HepG2 (cell line): ENCODE measurements around the gene MYO1B. TPM values are rescaled to one million over a fixed set of nuclear protein-coding genes. Genes with fewer than 3 reads are reported as not detected.
A peak's percentile ranks its signal among the peaks of the same experiment; 100 is the strongest.

Experiments used
- ATAC-seq: fragments of 200-7000 bp; cut with Tn5 transposase; 3 replicates; pipeline ENCODE4 v1.9.1; 2020; ENCODE audit warnings: mild to moderate bottlenecking, moderate library complexity
- BruUV-seq: library from RNA; stranded (reverse); fragments of 400-500 nt; replicated peaks from 2 replicates; lab custom pipeline; 2021; lab: Mats Ljungman, UMichigan
- CTCF ChIA-PET: fragments of 300-600 bp; formaldehyde crosslinking; extraction: SDS; loops from one replicate; lab custom pipeline; 2021; ENCODE audit warnings: low total read pairs, inconsistent platforms, low intra/inter-chr PET ratio; lab: Yijun Ruan, JAX
- POLR2A ChIA-PET: fragments of 350-600 bp; sonication (Branson Sonifier 250); formaldehyde crosslinking; loops from one replicate; lab custom pipeline; 2020; ENCODE audit warnings: antibody characterized with exemption, inconsistent platforms; lab: Yijun Ruan, JAX
- DNase-seq: peaks from one replicate; pipeline ENCODE4 v3.0.0-alpha.2; 2015; ENCODE audit warnings: low spot score
- FAIRE-seq: peaks from 3 replicates; lab custom pipeline; 2011; peaks lifted over from hg19 to GRCh38; lab: Jason Lieb, UNC
- H2AFZ ChIP-seq: one replicate; pipeline ENCODE4 v1.6.1; 2011; ENCODE audit warnings: low read length, inconsistent platforms
- H3K27ac ChIP-seq: fragments of 300-600 bp; 3 replicates; pipeline ENCODE4 v1.8.0; 2011; ENCODE audit warnings: mixed run types, mild to moderate bottlenecking, mixed read lengths, low read length, inconsistent platforms; ENCODE audit not compliant: insufficient read depth; ENCODE audit errors: extremely low read length
- H3K27me3 ChIP-seq, 2 experiments: fragments of 200-600 bp in 1 of 2; 2 replicates in 1 of 2; 3 replicates in 1 of 2; pipeline versions ENCODE4 v1.6.0 to v1.8.0; 2011; ENCODE audit warnings: low read length in 2 of 2, mild to moderate bottlenecking in 2 of 2, moderate library complexity in 2 of 2, inconsistent platforms in 1 of 2; ENCODE audit not compliant: insufficient read depth in 2 of 2, control insufficient read depth in 1 of 2
- H3K36me3 ChIP-seq, 2 experiments: fragments of 200-600 bp in 1 of 2; replicated peaks in 1 of 2; 2 replicates in 1 of 2; 3 replicates in 1 of 2; pipeline versions ENCODE4 v1.5.1 to v1.8.0; 2011; ENCODE audit warnings: low read length in 2 of 2, inconsistent platforms in 1 of 2; ENCODE audit not compliant: insufficient read depth in 2 of 2, control insufficient read depth in 1 of 2
- H3K4me1 ChIP-seq: 2 replicates; pipeline ENCODE4 v1.5.1; 2012; ENCODE audit warnings: low read length, inconsistent platforms; ENCODE audit not compliant: insufficient read depth
- H3K4me2 ChIP-seq: 2 replicates; pipeline ENCODE4 v1.6.0; 2011; ENCODE audit warnings: low read depth, low read length, inconsistent platforms
- H3K4me3 ChIP-seq, 3 experiments: fragments of 200-600 bp in 1 of 3; sonication (generic), shearing (Covaris generic) in 1 of 3; replicated peaks in 1 of 3; 2 replicates each; pipeline ENCODE4 v1.5.1; 2011 to 2016; ENCODE audit warnings: low read length in 3 of 3, inconsistent platforms in 2 of 3, low read depth in 2 of 3, mild to moderate bottlenecking in 2 of 3, control low read depth in 1 of 3, mixed read lengths in 1 of 3; ENCODE audit not compliant: insufficient read depth in 1 of 3
- H3K79me2 ChIP-seq: one replicate; pipeline ENCODE4 v1.6.1; 2011; ENCODE audit warnings: low read length, inconsistent platforms; ENCODE audit not compliant: insufficient read depth
- H3K9ac ChIP-seq: 2 replicates; pipeline ENCODE4 v1.6.0; 2011; ENCODE audit warnings: mild to moderate bottlenecking, low read depth, low read length, inconsistent platforms; ENCODE audit not compliant: insufficient read depth
- H3K9me3 ChIP-seq: 2 replicates; pipeline ENCODE4 v1.5.1; 2012; ENCODE audit warnings: mild to moderate bottlenecking, low read length
- H4K20me1 ChIP-seq: 2 replicates; pipeline ENCODE4 v1.6.0; 2011; ENCODE audit warnings: inconsistent platforms, mild to moderate bottlenecking, low read length, moderate library complexity; ENCODE audit not compliant: insufficient read depth
- FOXJ3 ChIP-seq: sonication (generic); formaldehyde crosslinking; IDR thresholded peaks from 2 replicates; pipeline ENCODE4 v1.4.0; 2020; ENCODE audit warnings: missing genetic modification reagents, mild to moderate bottlenecking, borderline replicate concordance
- FOXO1 ChIP-seq: sonication (generic); formaldehyde crosslinking; IDR thresholded peaks from 2 replicates; pipeline ENCODE4 v1.4.0; 2020; ENCODE audit warnings: missing genetic modification reagents
- GABPB1 ChIP-seq: IDR thresholded peaks from 2 replicates; pipeline ENCODE4 v1.6.1; 2016; ENCODE audit warnings: mild to moderate bottlenecking, missing genetic modification reagents, moderate library complexity, missing compliant biosample characterization
- NR0B2 ChIP-seq: sonication (generic); formaldehyde crosslinking; IDR thresholded peaks from 2 replicates; pipeline ENCODE4 v1.4.0; 2020; ENCODE audit warnings: mild to moderate bottlenecking, missing genetic modification reagents
- POGZ ChIP-seq: sonication (generic); formaldehyde crosslinking; IDR thresholded peaks from 2 replicates; pipeline ENCODE4 v1.4.0; 2020; ENCODE audit warnings: mild to moderate bottlenecking, missing genetic modification reagents
- TRIM24 ChIP-seq: sonication (generic); formaldehyde crosslinking; IDR thresholded peaks from 2 replicates; pipeline ENCODE4 v1.8.0; 2022; ENCODE audit warnings: mild to moderate bottlenecking, missing genetic modification reagents
- TSC22D2 ChIP-seq: sonication (generic); formaldehyde crosslinking; IDR thresholded peaks from 2 replicates; pipeline ENCODE4 v1.5.1; 2020; ENCODE audit warnings: missing genetic modification reagents, mild to moderate bottlenecking, borderline replicate concordance
- ZBTB26 ChIP-seq: IDR thresholded peaks from 2 replicates; pipeline ENCODE4 v1.6.1; 2016; ENCODE audit warnings: missing compliant biosample characterization, missing genetic modification reagents, borderline replicate concordance
- ZBTB46 ChIP-seq: sonication (generic); formaldehyde crosslinking; IDR thresholded peaks from 2 replicates; pipeline ENCODE4 v1.4.0; 2020; ENCODE audit warnings: mild to moderate bottlenecking, missing genetic modification reagents, borderline replicate concordance
- ZNF430 ChIP-seq: sonication (generic); formaldehyde crosslinking; IDR thresholded peaks from 2 replicates; pipeline ENCODE4 v1.9.0; 2021; ENCODE audit warnings: mild to moderate bottlenecking, missing genetic modification reagents
- ZNF687 ChIP-seq: sonication (generic); formaldehyde crosslinking; IDR thresholded peaks from 2 replicates; pipeline ENCODE4 v1.5.1; 2020; ENCODE audit warnings: mild to moderate bottlenecking, missing genetic modification reagents, moderate library complexity
- WGBS: methylation state at CpG from one replicate; pipeline ENCODE4 v1.1.6; 2017; ENCODE audit warnings: low lambda C conversion rate; 5-methylcytosine and 5-hydroxymethylcytosine counted together
- in situ Hi-C: cut with HindIII; loops from 2 replicates; pipeline ENCODE4 v1.10.0; 2017; ENCODE audit warnings: low pct_unique_long_range_greater_than_20kb; ENCODE audit not compliant: extremely low pct_ligation_motif_present
- intact Hi-C: fragments of 100-400 bp; cut with micrococcal nuclease; formaldehyde crosslinking; loops from one replicate; pipeline ENCODE4 v1.10.0; 2022; ENCODE audit not compliant: unreplicated experiment
- polyA plus RNA-seq, 8 experiments: library from polyadenylated mRNA; depleted of rRNA in 3 of 8; stranded (reverse) in 7 of 8; unstranded in 1 of 8; fragments of >200 nt; fragmentation: Illumina TruSeq in 4 of 8; extraction: Trizol in 4 of 8; gene quantifications; 2 replicates each; pipeline versions ENCODE4 v1.2.1 to v1.2.3, GENCODE V29; 2011 to 2016; ENCODE audit warnings: low read depth in 4 of 8, missing spikeins in 1 of 8, mixed read lengths in 1 of 8; ENCODE audit not compliant: insufficient read depth in 1 of 8
- total RNA-seq, 5 experiments: library from RNA; depleted of rRNA; stranded (reverse); fragments of >200 nt; fragmentation: Illumina TruSeq; extraction: Trizol; gene quantifications; 2 replicates each; pipeline ENCODE4 v1.2.3, GENCODE V29; 2016; ENCODE audit warnings: low read depth in 1 of 5

The MYO1B gene
- total and polyA plus RNA-seq, 2 of the 13 experiments (the other 11 are each of a cell fraction or from before 2014, with no cell fraction given): 36.9 to 89.8 TPM

- no peak for TF ChIP-seq ZBTB46 (CRISPR knock-in tag)
- no peak for TF ChIP-seq FOXJ3 (CRISPR knock-in tag)
- TF ChIP-seq TSC22D2 (CRISPR knock-in tag): no peak
- TF ChIP-seq FOXO1 (CRISPR knock-in tag): no peak
- TF ChIP-seq, all 625 proteins: peak for 0
Observed at GRCh38 chr2:191244350-191244749, 854 bp upstream of the MYO1B start (continued).

- BruUV-seq: no TSS peak
- H3K4me3 ChIP-seq: peak overlapping the region; percentile 80 to 89 (median 85)
- peaks cover 62% of the 10 kb centered on the region for H3K4me1 ChIP-seq
- peak overlapping the region; percentile 86 for H3K27ac ChIP-seq
- H3K27me3 ChIP-seq: no peaks in the 10 kb centered on the region; a peak in 1 of 5 replicates
- peaks cover 7% of the 10 kb centered on the region for H4K20me1 ChIP-seq
- no peaks in the 10 kb centered on the region for H3K9me3 ChIP-seq
- peak; percentile 88 for DNase-seq
- peak overlapping the region; percentile 87 for H3K4me2 ChIP-seq
- ChIA-PET CTCF (interaction anchor here (0.8 to 3.2 kb wide), 3 partner anchors 57 to 256 kb away, joined by 3 to 18 read pairs (median 4); no protein-coding TSS in a partner anchor), POLR2A (interaction anchor here (0.7 to 2.5 kb wide), 15 partner anchors 10 to 432 kb away, joined by 3 to 11 read pairs (median 4); partner anchors contain the start of gene NABP1)
- peaks cover 54% of the 10 kb centered on the region for H3K79me2 ChIP-seq
- H3K9ac ChIP-seq: peak overlapping the region; percentile 83
- in situ Hi-C loops (loop anchor here (10.0 kb wide), 1 partner anchor 139 kb away; no protein-coding TSS in a partner anchor), intact Hi-C loops (loop anchor here (1.0 to 5.0 kb wide), 5 partner anchors 28 to 255 kb away; no protein-coding TSS in a partner anchor)
- no peak for FAIRE-seq
- 2% methylated on average over 29 of the region's 34 CpGs for WGBS
- ATAC-seq: peak; percentile 72
- no peaks in the 10 kb centered on the region; a peak in 2 of 5 replicates for H3K36me3 ChIP-seq
- H2AFZ ChIP-seq: peak overlapping the region; percentile 71
- TF ChIP-seq ZNF687 (CRISPR knock-in tag) (peak; percentile 61), GABPB1 (CRISPR knock-in tag) (peak; percentile 84), POGZ (CRISPR knock-in tag) (peak; percentile 82), ZBTB26 (peak; percentile 44; the same call in 1 of the 2 replicates), NR0B2 (CRISPR knock-in tag) (0 out of 2 replicates have a peak, but pooled peaks have one; percentile 54), ZNF430 (CRISPR knock-in tag) (peak; percentile 38; the same call in 1 of the 2 replicates), TRIM24 (CRISPR knock-in tag) (no peak)
Observed at GRCh38 chr2:191245869-191246531, 796 bp downstream of the MYO1B start.
